Thoracic aorta (tissue), 2 donors: ENCODE results near the gene MTUS2. TPM values are rescaled to one million over a fixed set of nuclear protein-coding genes. Genes with fewer than 3 reads are reported as not detected.

Source experiments
- ATAC-seq: fragments of 150-250 bp; one replicate; pipeline ENCODE4 v1.8.0; 2017; ENCODE audit warnings: low read depth; ENCODE audit not compliant: insufficient number of reproducible peaks, low FRiP score
- DNase-seq: peaks from one replicate; pipeline ENCODE4 v3.0.0-alpha.2; 2020; ENCODE audit warnings: low spot score
- H3K27ac ChIP-seq, 2 donors: fragments of 200-600 bp; sonication (generic); 1 replicate in 1 of 2; 2 replicates in 1 of 2; pipeline ENCODE4 v1.5.1; 2016; ENCODE audit warnings: mild to moderate bottlenecking in 2 of 2, moderate library complexity in 2 of 2
- H3K27me3 ChIP-seq: fragments of 200-600 bp; sonication (generic); replicated peaks from 2 replicates; pipeline ENCODE4 v1.6.0; 2016; ENCODE audit warnings: mild to moderate bottlenecking; ENCODE audit not compliant: insufficient read depth
- H3K36me3 ChIP-seq: fragments of 200-600 bp; sonication (generic); one replicate; pipeline ENCODE4 v1.5.1; 2016
- H3K4me1 ChIP-seq, 2 donors: fragments of 200-600 bp; sonication (generic); 1 replicate in 1 of 2; 2 replicates in 1 of 2; pipeline versions ENCODE4 v1.5.1 to v1.6.0; 2016; ENCODE audit warnings: low read depth in 2 of 2, mild to moderate bottlenecking in 1 of 2; ENCODE audit not compliant: control insufficient read depth in 1 of 2
- H3K4me3 ChIP-seq: fragments of 200-600 bp; sonication (generic); 2 replicates; pipeline ENCODE4 v1.5.1; 2016; ENCODE audit warnings: mild to moderate bottlenecking
- H3K9me3 ChIP-seq: fragments of 200-600 bp; sonication (generic); 2 replicates; pipeline ENCODE4 v1.5.1; 2016
- CTCF ChIP-seq: fragments of 200-600 bp; sonication (generic); IDR thresholded peaks from one replicate; pipeline ENCODE4 v1.5.1; 2019; ENCODE audit warnings: antibody characterized with exemption
- total RNA-seq, 2 donors: library from RNA; depleted of rRNA; stranded (reverse); fragments of >200 nt; gene quantifications; one replicate each; pipeline versions ENCODE4 v1.1.0 to v1.2.3, GENCODE V29; 2016

MTUS2 gene
- total RNA-seq, 2 donors from 2014 or later: 14.9 to 26.4 TPM

- TF ChIP-seq CTCF: no peak
- Histone ChIP-seq H3K9me3 (no peaks in the 10 kb centered on the region), H3K4me3 (no peak overlapping the region), H3K4me1 (no peaks in the 10 kb centered on the region), H3K27ac (no peak overlapping the region), H3K36me3 (no peaks in the 10 kb centered on the region), H3K27me3 (no peaks in the 10 kb centered on the region)
- ATAC-seq (no peak), DNase-seq (no peak)
Observed at GRCh38 chr13:28964052-28964451, 143.9 kb downstream of the MTUS2 start.

GRCh38 chr13:28964803-28965202, 144.7 kb downstream of the MTUS2 start:
- TF ChIP-seq CTCF: no peak
- no peaks in the 10 kb centered on the region for H3K4me1 ChIP-seq
- no peaks in the 10 kb centered on the region for H3K36me3 ChIP-seq
- ATAC-seq: no peak
- H3K27ac ChIP-seq: no peak overlapping the region
- no peak overlapping the region for H3K4me3 ChIP-seq
- DNase-seq: no peak
- H3K9me3 ChIP-seq: no peaks in the 10 kb centered on the region
- H3K27me3 ChIP-seq: no peaks in the 10 kb centered on the region

- H3K4me1 ChIP-seq: no peaks in the 10 kb centered on the region
- no peak for ATAC-seq
- H3K27ac ChIP-seq: no peak overlapping the region
- H3K27me3 ChIP-seq: no peaks in the 10 kb centered on the region
- H3K4me3 ChIP-seq: no peak overlapping the region
- H3K9me3 ChIP-seq: no peaks in the 10 kb centered on the region
- no peak for TF ChIP-seq CTCF
- DNase-seq: no peak
- H3K36me3 ChIP-seq: no peaks in the 10 kb centered on the region
Observed at GRCh38 chr13:28967029-28967915, 147.1 kb downstream of the MTUS2 start.

- Histone ChIP-seq H3K27ac (no peak overlapping the region), H3K4me3 (no peak overlapping the region), H3K9me3 (no peaks in the 10 kb centered on the region), H3K36me3 (no peaks in the 10 kb centered on the region), H3K4me1 (peaks cover 11 to 61% of the 10 kb centered on the region in 2 donors), H3K27me3 (no peaks in the 10 kb centered on the region)
- DNase-seq (no peak), ATAC-seq (no peak)
- TF ChIP-seq CTCF: no peak
Observed at GRCh38 chr13:28976195-28976594, 156.1 kb downstream of the MTUS2 start.

GRCh38 chr13:28976636-28977035, 156.5 kb downstream of the MTUS2 start:
- no peaks in the 10 kb centered on the region for H3K36me3 ChIP-seq
- H3K9me3 ChIP-seq: no peaks in the 10 kb centered on the region
- peaks cover 15 to 65% of the 10 kb centered on the region in 2 donors for H3K4me1 ChIP-seq
- H3K27ac ChIP-seq: no peak overlapping the region
- no peak for DNase-seq
- no peak overlapping the region for H3K4me3 ChIP-seq
- ATAC-seq: no peak
- TF ChIP-seq CTCF: no peak
- H3K27me3 ChIP-seq: no peaks in the 10 kb centered on the region
